ENCODE measurements around the gene OTOP2.

Gene OTOP2, protein sequence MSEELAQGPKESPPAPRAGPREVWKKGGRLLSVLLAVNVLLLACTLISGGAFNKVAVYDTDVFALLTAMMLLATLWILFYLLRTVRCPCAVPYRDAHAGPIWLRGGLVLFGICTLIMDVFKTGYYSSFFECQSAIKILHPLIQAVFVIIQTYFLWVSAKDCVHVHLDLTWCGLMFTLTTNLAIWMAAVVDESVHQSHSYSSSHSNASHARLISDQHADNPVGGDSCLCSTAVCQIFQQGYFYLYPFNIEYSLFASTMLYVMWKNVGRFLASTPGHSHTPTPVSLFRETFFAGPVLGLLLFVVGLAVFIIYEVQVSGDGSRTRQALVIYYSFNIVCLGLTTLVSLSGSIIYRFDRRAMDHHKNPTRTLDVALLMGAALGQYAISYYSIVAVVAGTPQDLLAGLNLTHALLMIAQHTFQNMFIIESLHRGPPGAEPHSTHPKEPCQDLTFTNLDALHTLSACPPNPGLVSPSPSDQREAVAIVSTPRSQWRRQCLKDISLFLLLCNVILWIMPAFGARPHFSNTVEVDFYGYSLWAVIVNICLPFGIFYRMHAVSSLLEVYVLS

DNA sequence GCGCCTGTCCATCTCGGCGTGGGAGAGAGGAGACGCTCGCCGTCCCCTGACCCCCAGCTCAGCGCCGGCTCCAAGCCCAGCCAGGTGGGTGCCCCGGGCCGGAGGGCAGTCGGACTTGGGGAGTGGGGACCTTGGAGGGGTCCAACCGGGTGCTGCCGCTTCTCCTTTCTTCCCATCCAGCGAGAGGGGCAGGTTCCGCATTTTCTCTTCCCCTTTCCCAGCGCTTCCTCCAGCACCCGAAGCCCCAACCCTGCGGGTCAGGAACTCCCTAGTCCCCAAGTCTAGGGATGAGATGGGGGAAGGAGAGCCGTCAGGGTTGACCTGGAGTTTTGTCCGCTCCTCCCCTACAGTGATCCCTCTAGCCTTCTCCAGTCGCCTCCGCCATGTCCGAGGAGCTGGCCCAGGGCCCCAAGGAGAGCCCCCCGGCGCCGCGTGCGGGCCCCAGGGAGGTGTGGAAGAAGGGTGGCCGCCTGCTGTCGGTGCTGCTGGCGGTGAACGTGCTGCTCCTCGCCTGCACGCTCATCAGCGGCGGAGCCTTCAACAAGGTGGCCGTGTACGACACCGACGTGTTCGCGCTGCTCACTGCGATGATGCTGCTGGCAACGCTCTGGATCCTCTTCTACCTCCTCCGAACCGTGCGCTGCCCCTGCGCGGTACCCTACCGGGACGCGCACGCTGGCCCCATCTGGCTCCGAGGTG, at the start of gene OTOP2:
OTOP2 (plus strand) TSS at position 24 of the 699 bp plus-strand sequence; CDS start at position 384, 360 bp downstream.
- DNase-seq = no peak

GRCh38 chr17:74874615-74875037, 49.4 kb upstream of the OTOP2 start:
- no peak for DNase-seq

GRCh38 chr17:74875155-74875976, 48.7 kb upstream of the OTOP2 start:
- no peak for DNase-seq

GRCh38 chr17:74875977-74876593, 48.0 kb upstream of the OTOP2 start:
- DNase-seq = no peak

GRCh38 chr17:74877592-74878548, 46.2 kb upstream of the OTOP2 start:
- DNase-seq = no peak

DNA sequence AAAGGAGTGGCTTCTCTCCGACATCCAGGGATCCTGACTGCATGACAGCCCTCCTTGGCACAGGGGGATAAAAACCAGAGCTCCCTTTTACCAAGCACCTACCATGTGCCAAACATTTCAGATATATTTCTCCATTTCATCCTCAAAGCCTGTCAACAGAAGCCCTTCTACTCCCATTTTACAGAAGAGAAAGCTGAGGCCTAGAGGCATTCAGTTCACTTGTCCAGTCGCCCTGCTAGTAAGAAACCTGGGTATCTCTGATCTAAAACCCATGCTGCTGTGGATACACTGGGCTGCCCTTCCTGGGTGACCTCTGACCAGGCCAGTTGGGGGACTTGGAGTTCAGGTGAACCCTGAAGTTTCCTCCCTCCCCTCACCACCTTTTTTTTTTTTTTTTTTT, 45.4 kb upstream of the OTOP2 start:
- DNase-seq = no peak

DNA sequence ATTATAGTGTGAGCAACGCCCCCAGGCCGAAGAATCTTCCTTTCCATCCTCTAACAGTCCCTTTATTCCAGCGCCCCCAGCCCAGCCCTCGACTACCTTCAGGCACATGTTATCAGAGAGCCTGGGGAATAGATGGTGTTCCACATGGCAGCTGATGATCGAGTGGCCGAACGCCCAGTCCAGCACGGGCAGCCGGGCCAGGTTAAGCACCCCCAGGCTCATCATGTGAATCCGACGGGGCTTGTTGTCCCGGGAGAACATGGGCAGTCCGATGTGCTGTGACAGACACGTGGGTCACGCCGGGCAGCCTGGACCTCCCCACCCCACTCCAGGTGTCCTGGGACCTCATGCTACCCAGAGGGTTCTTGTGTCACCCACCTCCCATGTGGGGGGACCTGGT, 44.8 kb upstream of the OTOP2 start:
- no peak for DNase-seq

DNA sequence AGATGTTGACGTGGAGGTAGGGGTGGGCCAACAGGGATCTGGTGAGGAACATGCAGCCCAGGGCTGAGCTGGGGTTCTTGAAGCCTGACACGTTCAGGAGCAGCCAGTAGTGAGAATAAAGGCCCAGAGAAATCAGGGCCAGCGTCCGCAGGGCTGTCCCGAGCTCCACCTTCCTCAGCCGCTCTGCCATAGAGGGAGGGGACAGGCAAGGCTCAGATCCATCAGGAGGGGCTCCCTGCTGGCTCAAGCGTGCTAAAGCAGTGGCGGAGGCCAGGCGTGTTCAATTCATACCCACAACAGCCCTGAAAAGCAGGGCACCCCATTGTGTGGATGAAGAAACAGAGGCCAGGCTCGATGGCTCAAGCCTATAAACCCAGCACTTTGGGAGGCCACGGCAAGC, 43.0 kb upstream of the OTOP2 start:
- no peak for DNase-seq

DNA sequence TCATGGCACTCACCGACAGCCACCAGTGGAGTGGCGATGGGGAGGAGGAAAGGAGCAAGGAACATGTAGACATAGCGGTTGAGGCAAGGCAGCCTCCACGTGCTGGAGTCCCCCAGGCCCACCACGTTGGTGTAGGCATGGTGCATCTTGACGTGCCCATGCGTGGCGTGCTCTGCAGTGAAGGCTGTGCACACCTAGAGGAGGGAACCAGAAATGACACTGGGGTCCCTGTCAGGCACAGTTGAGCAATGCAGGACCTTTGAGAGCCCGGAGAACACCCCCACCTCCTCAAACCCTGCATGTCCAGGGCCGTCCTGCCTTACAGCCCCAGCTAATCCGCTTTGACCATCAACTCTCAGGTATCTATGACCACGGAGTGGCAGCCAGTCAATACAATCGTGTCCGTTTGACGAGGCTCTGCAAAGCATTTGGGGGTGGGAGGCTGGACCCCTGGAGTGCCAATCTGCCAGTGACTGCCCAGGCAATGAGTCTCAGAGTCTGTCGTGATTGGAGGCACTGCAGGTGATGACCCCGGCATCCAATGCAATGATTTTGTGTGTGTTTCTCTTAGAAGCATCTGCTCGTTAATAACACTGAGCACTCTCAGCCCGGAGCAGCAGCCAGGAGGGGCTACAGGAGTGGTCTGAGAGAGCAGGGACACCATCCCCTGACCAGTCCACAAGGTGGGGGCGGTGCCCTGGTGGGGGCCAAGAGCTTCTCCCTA, 41.4 kb upstream of the OTOP2 start:
- DNase-seq = no peak

DNA sequence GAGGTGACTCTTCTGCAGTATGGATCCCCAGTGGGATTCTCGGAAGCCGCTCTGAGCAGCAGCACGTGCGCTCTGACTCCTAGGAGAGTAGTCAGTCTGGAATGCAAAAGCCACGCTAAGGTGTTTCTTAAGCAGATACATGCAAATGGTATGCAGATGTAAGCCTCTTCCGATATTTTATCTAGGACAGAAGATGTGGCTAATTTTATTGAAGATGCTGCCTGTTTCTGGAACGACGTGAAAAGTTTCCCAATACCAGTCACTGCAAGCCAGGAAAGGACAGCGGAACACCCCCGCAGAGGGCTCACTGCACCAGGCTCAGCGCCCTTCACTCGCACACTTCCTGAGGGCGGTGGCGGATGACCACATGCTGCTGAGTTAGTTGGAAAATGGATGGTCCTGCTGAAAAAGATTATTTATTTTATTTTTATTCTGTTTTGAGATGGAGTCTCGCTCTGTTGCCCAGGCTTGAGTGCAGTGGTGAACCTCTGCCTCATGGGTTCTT, 40.8 kb upstream of the OTOP2 start:
- no peak for DNase-seq

- no peak for DNase-seq
These were observed 35.6 kb upstream of the OTOP2 start for GRCh38 chr17:74888469-74888868.

- no peak for DNase-seq
These were observed 33.5 kb upstream of the OTOP2 start for GRCh38 chr17:74890554-74890953.

- peak; percentile 20 for DNase-seq
These were observed 31.8 kb upstream of the OTOP2 start for GRCh38 chr17:74892013-74892841.

GRCh38 chr17:74892974-74893911, 30.8 kb upstream of the OTOP2 start, which contains the start of gene FADS6:
TSS of gene FADS6 (minus strand) at chr17:74893633. CDS start at chr17:74893595, 38 bp downstream.
- no peak for DNase-seq

DNA sequence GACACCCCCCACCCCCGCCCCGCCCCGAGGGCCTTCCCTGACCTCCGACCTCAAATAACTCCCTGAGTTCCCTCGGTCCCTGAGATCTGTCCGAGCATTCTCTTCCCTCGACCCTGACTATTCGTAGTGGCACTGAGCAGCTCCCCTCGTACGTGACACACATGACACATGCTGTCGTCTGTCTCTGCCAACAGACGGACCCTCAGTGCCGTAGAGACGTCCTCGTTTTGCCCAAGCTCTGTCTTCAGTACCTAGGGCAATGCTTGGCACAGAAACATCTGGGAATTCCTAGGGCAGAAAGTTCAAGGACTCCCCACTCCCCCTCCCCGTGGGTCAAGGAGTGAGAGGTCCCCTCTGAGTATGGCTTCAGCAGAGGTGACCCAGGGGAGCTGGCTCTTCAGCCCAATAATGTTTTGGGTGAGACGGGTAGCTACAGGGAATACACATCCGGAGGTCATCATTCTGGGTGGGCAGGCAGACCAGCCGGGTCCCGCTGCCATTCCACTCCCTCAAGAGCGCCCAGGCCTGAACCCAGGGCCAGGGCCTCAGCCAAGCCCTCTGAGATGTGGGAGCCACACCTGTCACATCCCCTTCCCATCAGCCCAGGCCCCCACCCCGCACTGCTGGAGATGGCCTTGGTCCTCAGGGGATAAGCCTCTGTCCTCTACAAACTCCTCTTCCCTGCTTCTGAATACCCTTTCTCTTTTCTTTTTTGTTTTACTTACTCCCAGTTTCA, 30.0 kb upstream of the OTOP2 start:
- DNase-seq = no peak

- DNase-seq = no peak
These were observed 25.6 kb upstream of the OTOP2 start for GRCh38 chr17:74898376-74898946.

- no peak for DNase-seq
These were observed 23.9 kb upstream of the OTOP2 start for GRCh38 chr17:74900208-74900607.
